Osteoblast (primary cell): ENCODE measurements around the gene DNASE1. TPM values are rescaled to one million over a fixed set of nuclear protein-coding genes. Genes with fewer than 3 reads are reported as not detected.

Experiments used
- DNase-seq: peaks from one replicate; pipeline ENCODE4 v3.0.0; 2011; ENCODE audit warnings: low spot score, mixed read lengths; ENCODE audit not compliant: insufficient read length; ENCODE audit errors: missing footprints
- H2AFZ ChIP-seq: 2 replicates; pipeline ENCODE4 v1.6.0; 2011; ENCODE audit warnings: mild to moderate bottlenecking, low read length
- H3K27ac ChIP-seq: 2 replicates; pipeline ENCODE4 v1.5.1; 2011; ENCODE audit warnings: mild to moderate bottlenecking, low read depth, low read length, moderate library complexity
- H3K27me3 ChIP-seq: 2 replicates; pipeline ENCODE4 v1.6.0; 2012; ENCODE audit warnings: mild to moderate bottlenecking, control low read depth, inconsistent platforms, low read length, moderate library complexity; ENCODE audit not compliant: insufficient read depth
- H3K36me3 ChIP-seq: 2 replicates; pipeline ENCODE4 v1.5.1; 2011; ENCODE audit warnings: mild to moderate bottlenecking, low read length, control low read depth, moderate library complexity; ENCODE audit not compliant: insufficient read depth
- H3K4me1 ChIP-seq: 2 replicates; pipeline ENCODE4 v1.5.1; 2011; ENCODE audit warnings: mild to moderate bottlenecking, low read length, control low read depth, moderate library complexity; ENCODE audit not compliant: insufficient read depth
- H3K4me2 ChIP-seq: 2 replicates; pipeline ENCODE4 v1.6.0; 2011; ENCODE audit warnings: mild to moderate bottlenecking, low read length; ENCODE audit not compliant: insufficient read depth
- H3K4me3 ChIP-seq: fragments of 200-600 bp; sonication (generic); 3 replicates; pipeline ENCODE4 v1.5.1; 2012; ENCODE audit warnings: mild to moderate bottlenecking, low read length, inconsistent platforms; ENCODE audit not compliant: insufficient read depth
- H3K79me2 ChIP-seq: 2 replicates; pipeline ENCODE4 v1.6.0; 2012; ENCODE audit warnings: mild to moderate bottlenecking, low read length, control low read depth, inconsistent platforms; ENCODE audit not compliant: insufficient read depth
- H3K9me3 ChIP-seq: 2 replicates; pipeline ENCODE4 v1.5.1; 2011; ENCODE audit warnings: low read depth, low read length, control low read depth
- H4K20me1 ChIP-seq: 2 replicates; pipeline ENCODE4 v1.6.0; 2012; ENCODE audit warnings: mild to moderate bottlenecking, low read length, control low read depth; ENCODE audit not compliant: insufficient read depth
- CTCF ChIP-seq: IDR thresholded peaks from 2 replicates; pipeline ENCODE4 v1.5.1; 2011; ENCODE audit warnings: mild to moderate bottlenecking, low read depth, low read length, moderate library complexity; ENCODE audit errors: extremely low read depth
- total RNA-seq: library from RNA; depleted of rRNA; stranded (reverse); fragments of >200 nt; gene quantifications from 2 replicates; pipeline ENCODE4 v1.2.3, GENCODE V29; 2012

Gene DNASE1
- total RNA-seq, 1 donor: 11.9 TPM

- Histone ChIP-seq H3K79me2 (peaks cover 15% of the 10 kb centered on the region), H4K20me1 (peaks cover 12% of the 10 kb centered on the region), H2AFZ (no peak overlapping the region), H3K4me2 (no peak overlapping the region), H3K27ac (no peak overlapping the region), H3K36me3 (no peaks in the 10 kb centered on the region), H3K4me3 (no peak overlapping the region), H3K9me3 (no peaks in the 10 kb centered on the region), H3K27me3 (no peaks in the 10 kb centered on the region), H3K4me1 (no peaks in the 10 kb centered on the region)
- no peak for TF ChIP-seq CTCF
- no peak for DNase-seq
Measured at GRCh38 chr16:3638916-3639644, 15.4 kb upstream of the DNASE1 start.

- TF ChIP-seq CTCF: no peak
- peaks cover 13% of the 10 kb centered on the region for H3K79me2 ChIP-seq
- no peak overlapping the region for H3K27ac ChIP-seq
- H3K4me1 ChIP-seq: no peaks in the 10 kb centered on the region
- no peak for DNase-seq
- H3K36me3 ChIP-seq: no peaks in the 10 kb centered on the region
- no peak overlapping the region for H3K4me2 ChIP-seq
- peaks cover 9% of the 10 kb centered on the region for H4K20me1 ChIP-seq
- no peak overlapping the region for H2AFZ ChIP-seq
- no peak overlapping the region for H3K4me3 ChIP-seq
- H3K9me3 ChIP-seq: no peaks in the 10 kb centered on the region
- no peaks in the 10 kb centered on the region for H3K27me3 ChIP-seq
Measured at GRCh38 chr16:3640207-3640606, 14.3 kb upstream of the DNASE1 start.

- no peak for TF ChIP-seq CTCF
- Histone ChIP-seq H3K4me2 (no peak overlapping the region), H3K27ac (no peak overlapping the region), H3K4me1 (no peaks in the 10 kb centered on the region), H3K9me3 (no peaks in the 10 kb centered on the region), H3K36me3 (no peaks in the 10 kb centered on the region), H3K4me3 (no peak overlapping the region), H4K20me1 (peaks cover 9% of the 10 kb centered on the region), H3K79me2 (peaks cover 13% of the 10 kb centered on the region), H2AFZ (no peak overlapping the region), H3K27me3 (no peaks in the 10 kb centered on the region)
- DNase-seq: no peak
Measured at GRCh38 chr16:3640632-3641501, 13.6 kb upstream of the DNASE1 start.

- Histone ChIP-seq H3K27ac (no peak overlapping the region), H2AFZ (no peak overlapping the region), H3K9me3 (no peaks in the 10 kb centered on the region), H3K4me1 (no peaks in the 10 kb centered on the region), H3K27me3 (no peaks in the 10 kb centered on the region), H3K36me3 (no peaks in the 10 kb centered on the region), H3K4me2 (no peak overlapping the region), H3K79me2 (peaks cover 13% of the 10 kb centered on the region), H4K20me1 (peaks cover 9% of the 10 kb centered on the region), H3K4me3 (no peak overlapping the region)
- DNase-seq: no peak
- no peak for TF ChIP-seq CTCF
Measured at GRCh38 chr16:3641801-3642396, 12.6 kb upstream of the DNASE1 start.
